ENCODE data around the gene BRIP1.
"Not testable (repeated sequence)": the region's sequence is repeated elsewhere in the genome, so short reads cannot be mapped to it uniquely, and the experiment has no call there.

- not testable (repeated sequence) for TF ChIP-seq CTCF (conservative IDR thresholded peaks at IDR 0.05; ENCODE audit: low read depth in 2 of 2); POLR2AphosphoS5 (IDR thresholded peaks at IDR 0.05; ENCODE audit: low read depth); CREB1 (CRISPR knock-in tag; IDR thresholded peaks at IDR 0.05; ENCODE audit: low read depth); EZH2 (IDR thresholded peaks at IDR 0.05; ENCODE audit: low read depth, unreplicated experiment); REST (IDR thresholded peaks at IDR 0.05; ENCODE audit: unreplicated experiment); NANOG (IDR thresholded peaks at IDR 0.05; ENCODE audit: borderline replicate concordance); ETS1 (IDR thresholded peaks at IDR 0.05); EZH2phosphoT487 (IDR thresholded peaks at IDR 0.05; ENCODE audit: unreplicated experiment); ZNF331 (CRISPR knock-in tag; IDR thresholded peaks at IDR 0.05; ENCODE audit: low read depth); JUNB (IDR thresholded peaks at IDR 0.05; ENCODE audit: unreplicated experiment); STAT1 (IDR thresholded peaks at IDR 0.05; ENCODE audit: unreplicated experiment)
Measured at GRCh38 chr17:61677150-61677811, 186.0 kb downstream of the BRIP1 start.

Data from GM23338 (cell line).